Measurements from ENCODE around the gene B3GALT5. TPM values are rescaled to one million over a fixed set of nuclear protein-coding genes. Genes with fewer than 3 reads are reported as not detected.

B3GALT5 gene
- total and polyA plus RNA-seq, 2 donors (not counting 1 experiment from before 2014, with no cell fraction given), result not detected

GRCh38 chr21:39593522-39593921 is 19.2 kb upstream of the B3GALT5 start:
- intact Hi-C loops (cut with micrococcal nuclease), result no loop called here
- TF ChIP-seq EZH2 (IDR thresholded peaks at IDR 0.05; ENCODE audit: borderline replicate concordance, insufficient read depth, low read depth, low read length, poor library complexity, severe bottlenecking) (no peak), CTCF (IDR thresholded peaks at IDR 0.05) (no peak)

GRCh38 chr21:39595465-39595864 is 17.3 kb upstream of the B3GALT5 start:
- Histone ChIP-seq H2AFZ (ENCODE audit: insufficient read depth, low read depth, low read length, poor library complexity, severe bottlenecking) (no peak overlapping the region), H3K27me3 (replicated peaks in 1 of 4; ENCODE audit: control extremely low read depth in 1 of 4, control insufficient read depth in 3 of 4, insufficient read depth in 4 of 4, low read length in 3 of 4) (no peaks in the 10 kb centered on the region), H3K36me3 (replicated peaks in 1 of 2; ENCODE audit: control extremely low read depth in 1 of 2, control insufficient read depth in 1 of 2, extremely low read depth in 1 of 2, insufficient read depth in 2 of 2, low read length in 1 of 2) (no peaks in the 10 kb centered on the region), H3K27ac (ENCODE audit: low read length in 2 of 2) (no peak overlapping the region), H3K4me3 (ENCODE audit: control extremely low read depth in 1 of 5, extremely low read depth in 1 of 5, insufficient read depth in 1 of 5, low read depth in 2 of 5, low read length in 4 of 5) (no peak overlapping the region), H3K79me2 (ENCODE audit: control insufficient read depth, insufficient read depth, low read length) (no peaks in the 10 kb centered on the region), H3K4me2 (replicated peaks; ENCODE audit: low read depth, low read length, poor library complexity, severe bottlenecking) (no peak overlapping the region), H3K9me3 (ENCODE audit: control extremely low read depth in 1 of 3, control insufficient read depth in 2 of 3, insufficient read depth in 1 of 3, low read length in 2 of 3) (peaks cover 0 to 2% (median 0%) of the 10 kb centered on the region in 3 donors), H3K9ac (ENCODE audit: low read length) (no peak overlapping the region), H3K4me1 (ENCODE audit: control insufficient read depth in 2 of 2, insufficient read depth in 2 of 2, low read length in 2 of 2) (no peaks in the 10 kb centered on the region), H4K20me1 (ENCODE audit: control insufficient read depth, insufficient read depth, low read length, poor library complexity, severe bottlenecking) (no peaks in the 10 kb centered on the region)
- ChIA-PET POLR2A (no interaction called here), CTCF (no interaction called here)
- ATAC-seq (ENCODE audit: low read depth) (no peak), DNase-seq (no peak)
- no peak for TF ChIP-seq EZH2 (IDR thresholded peaks at IDR 0.05; ENCODE audit: borderline replicate concordance, insufficient read depth, low read depth, low read length, poor library complexity, severe bottlenecking)
- no peak for TF ChIP-seq CTCF (IDR thresholded peaks at IDR 0.05)
- 100% methylated on average over 1 of the region's 3 CpGs for WGBS (ENCODE audit: insufficient coverage)
- Mint-ChIP-seq H3K4me3 (no peak overlapping the region), H3K27me3 (peaks cover 3% of the 10 kb centered on the region), H3K27ac (no peak overlapping the region), H3K9me3 (ENCODE audit: insufficient read depth) (no peaks in the 10 kb centered on the region), H3K4me1 (no peaks in the 10 kb centered on the region)
- intact Hi-C loops (cut with micrococcal nuclease), result no loop called here

More at GRCh38 chr21:39593522-39593921, 19.2 kb upstream of the B3GALT5 start:
- CTCF ChIA-PET, result no interaction called here
- Histone ChIP-seq H3K4me2 (replicated peaks; ENCODE audit: low read depth, low read length, poor library complexity, severe bottlenecking) (no peak overlapping the region), H4K20me1 (ENCODE audit: control insufficient read depth, insufficient read depth, low read length, poor library complexity, severe bottlenecking) (no peaks in the 10 kb centered on the region), H3K27me3 (replicated peaks in 1 of 4; ENCODE audit: control extremely low read depth in 1 of 4, control insufficient read depth in 3 of 4, insufficient read depth in 4 of 4, low read length in 3 of 4) (no peaks in the 10 kb centered on the region), H3K9ac (ENCODE audit: low read length) (no peak overlapping the region), H2AFZ (ENCODE audit: insufficient read depth, low read depth, low read length, poor library complexity, severe bottlenecking) (no peak overlapping the region), H3K36me3 (replicated peaks in 1 of 2; ENCODE audit: control extremely low read depth in 1 of 2, control insufficient read depth in 1 of 2, extremely low read depth in 1 of 2, insufficient read depth in 2 of 2, low read length in 1 of 2) (no peaks in the 10 kb centered on the region), H3K9me3 (ENCODE audit: control extremely low read depth in 1 of 3, control insufficient read depth in 2 of 3, insufficient read depth in 1 of 3, low read length in 2 of 3) (peaks cover 0 to 2% (median 1%) of the 10 kb centered on the region in 3 donors), H3K4me3 (ENCODE audit: control extremely low read depth in 1 of 5, extremely low read depth in 1 of 5, insufficient read depth in 1 of 5, low read depth in 2 of 5, low read length in 4 of 5) (no peak overlapping the region), H3K79me2 (ENCODE audit: control insufficient read depth, insufficient read depth, low read length) (no peaks in the 10 kb centered on the region), H3K4me1 (ENCODE audit: control insufficient read depth in 2 of 2, insufficient read depth in 2 of 2, low read length in 2 of 2) (no peaks in the 10 kb centered on the region), H3K27ac (ENCODE audit: low read length in 2 of 2) (no peak overlapping the region)
- no peak overlapping the region for H3K27ac Mint-ChIP-seq
- peaks cover 3% of the 10 kb centered on the region for H3K27me3 Mint-ChIP-seq
- peaks cover 4% of the 10 kb centered on the region for H3K9me3 Mint-ChIP-seq (ENCODE audit: insufficient read depth)
- no peak overlapping the region for H3K4me3 Mint-ChIP-seq
- H3K4me1 Mint-ChIP-seq, result no peaks in the 10 kb centered on the region
- POLR2A ChIA-PET, result no interaction called here
- DNase-seq (no peak), ATAC-seq (ENCODE audit: low read depth) (no peak)

Data from B cell (primary cell).